B cell (primary cell): ENCODE results near the gene PRKCH. TPM values are rescaled to one million over a fixed set of nuclear protein-coding genes. Genes with fewer than 3 reads are reported as not detected.

Experiments used
- ATAC-seq: fragments of 200-7000 bp; cut with Tn5 transposase; one replicate; pipeline ENCODE4 v1.10.0; 2021; ENCODE audit warnings: low read depth, mild to moderate bottlenecking, moderate number of reproducible peaks, moderate library complexity
- CTCF ChIA-PET: fragments of 350-600 bp; sonication (Branson Sonifier 250); formaldehyde crosslinking; loops from one replicate; lab custom pipeline; 2021; ENCODE audit warnings: antibody characterized with exemption, inconsistent platforms; lab: Charles Lee
- POLR2A ChIA-PET: fragments of 350-600 bp; sonication (Branson Sonifier 250); formaldehyde crosslinking; loops from one replicate; lab custom pipeline; 2021; ENCODE audit warnings: antibody characterized with exemption; lab: Charles Lee
- DNase-seq: peaks from one replicate; pipeline ENCODE4 v3.0.0; 2013
- H2AFZ ChIP-seq: 2 replicates; pipeline ENCODE4 v1.6.1; 2012; ENCODE audit warnings: mild to moderate bottlenecking, low read depth, low read length; ENCODE audit not compliant: insufficient read depth, poor library complexity, severe bottlenecking
- H3K27ac ChIP-seq, 2 donors: 1 replicate in 1 of 2; 2 replicates in 1 of 2; pipeline ENCODE4 v1.5.1; 2012 to 2013; ENCODE audit warnings: low read length in 2 of 2, mild to moderate bottlenecking in 2 of 2, moderate library complexity in 1 of 2
- H3K27me3 ChIP-seq, 4 experiments: fragments of 200-600 bp in 1 of 4; sonication (generic) in 1 of 4; replicated peaks in 1 of 4; 1 replicate in 2 of 4; 2 replicates in 2 of 4; pipeline versions ENCODE4 v1.6.1 to v1.7.0; 2013 to 2016; ENCODE audit warnings: low read length in 3 of 4, mild to moderate bottlenecking in 2 of 4, mixed read lengths in 1 of 4, moderate library complexity in 1 of 4; ENCODE audit not compliant: insufficient read depth in 4 of 4, control insufficient read depth in 3 of 4; ENCODE audit errors: control extremely low read depth in 1 of 4
- H3K36me3 ChIP-seq, 2 experiments: replicated peaks in 1 of 2; 1 replicate in 1 of 2; 2 replicates in 1 of 2; pipeline versions ENCODE4 v1.6.1 to v1.7.1; 2013; ENCODE audit warnings: low read length in 1 of 2; ENCODE audit not compliant: insufficient read depth in 2 of 2, control insufficient read depth in 1 of 2; ENCODE audit errors: control extremely low read depth in 1 of 2, extremely low read depth in 1 of 2
- H3K4me1 ChIP-seq, 2 donors: fragments of 200-600 bp in 1 of 2; sonication (generic) in 1 of 2; 1 replicate in 1 of 2; 2 replicates in 1 of 2; pipeline versions ENCODE4 v1.5.1 to v1.6.1; 2013 to 2017; ENCODE audit warnings: low read length in 2 of 2; ENCODE audit not compliant: control insufficient read depth in 2 of 2, insufficient read depth in 2 of 2
- H3K4me2 ChIP-seq: replicated peaks from 2 replicates; pipeline ENCODE3; 2012; ENCODE audit warnings: mild to moderate bottlenecking, low read depth, low read length; ENCODE audit not compliant: poor library complexity, severe bottlenecking
- H3K4me3 ChIP-seq, 5 experiments: fragments of 200-600 bp in 1 of 5; sonication (generic) in 1 of 5; 1 replicate in 3 of 5; 2 replicates in 2 of 5; pipeline versions ENCODE4 v1.5.1 to v1.7.0; 2011 to 2016; ENCODE audit warnings: low read length in 4 of 5, mild to moderate bottlenecking in 4 of 5, low read depth in 2 of 5, control low read depth in 1 of 5, moderate library complexity in 1 of 5; ENCODE audit not compliant: insufficient read depth in 1 of 5; ENCODE audit errors: control extremely low read depth in 1 of 5, extremely low read depth in 1 of 5
- H3K79me2 ChIP-seq: fragments of 200-600 bp; sonication (generic); one replicate; pipeline ENCODE4 v1.6.0; 2016; ENCODE audit warnings: low read length; ENCODE audit not compliant: control insufficient read depth, insufficient read depth
- H3K9ac ChIP-seq: fragments of 200-600 bp; sonication (generic); 2 replicates; pipeline ENCODE4 v1.6.1; 2017; ENCODE audit warnings: mild to moderate bottlenecking, low read length, moderate library complexity
- H3K9me3 ChIP-seq, 3 donors: one replicate each; pipeline versions ENCODE4 v1.6.1 to v1.7.1; 2013; ENCODE audit warnings: low read length in 2 of 3; ENCODE audit not compliant: control insufficient read depth in 2 of 3, insufficient read depth in 1 of 3; ENCODE audit errors: control extremely low read depth in 1 of 3
- H4K20me1 ChIP-seq: 2 replicates; pipeline ENCODE4 v1.6.0; 2012; ENCODE audit warnings: mild to moderate bottlenecking, low read length; ENCODE audit not compliant: insufficient read depth, control insufficient read depth, poor library complexity, severe bottlenecking
- H3K27ac Mint-ChIP-seq: one replicate; pipeline ENCODE4 v1.8.0; 2021; ENCODE audit warnings: mixed read lengths
- H3K27me3 Mint-ChIP-seq: one replicate; pipeline ENCODE4 v1.8.0; 2021; ENCODE audit warnings: mixed read lengths
- H3K4me1 Mint-ChIP-seq: one replicate; pipeline ENCODE4 v1.8.0; 2021; ENCODE audit warnings: mixed read lengths
- H3K4me3 Mint-ChIP-seq: one replicate; pipeline ENCODE4 v1.8.0; 2021; ENCODE audit warnings: mixed read lengths
- H3K9me3 Mint-ChIP-seq: one replicate; pipeline ENCODE4 v1.8.0; 2022; ENCODE audit warnings: mixed read lengths; ENCODE audit not compliant: insufficient read depth
- EZH2 ChIP-seq: IDR thresholded peaks from 2 replicates; pipeline ENCODE4 v1.6.1; 2012; ENCODE audit warnings: borderline replicate concordance, low read depth, mild to moderate bottlenecking, moderate library complexity, low read length; ENCODE audit not compliant: insufficient read depth, poor library complexity, severe bottlenecking
- WGBS: methylation state at CpG from one replicate; pipeline ENCODE4 v1.1.5; 2013; ENCODE audit warnings: missing lambda C conversion rate; ENCODE audit not compliant: insufficient coverage; 5-methylcytosine and 5-hydroxymethylcytosine counted together
- intact Hi-C: fragments of 100-400 bp; cut with micrococcal nuclease; formaldehyde crosslinking; loops from one replicate; pipeline ENCODE4 v1.10.0; 2022
- polyA plus RNA-seq: library from polyadenylated mRNA; depleted of rRNA; stranded (reverse); fragments of >200 nt; gene quantifications from 2 replicates; pipeline ENCODE4 v1.2.3, GENCODE V29; 2012
- total RNA-seq, 2 donors: library from RNA; stranded (reverse); fragments of 120-200 nt in 1 of 2; gene quantifications; 1 replicate in 1 of 2; 2 replicates in 1 of 2; pipeline versions ENCODE4 v1.2.3 to v1.2.4, GENCODE V29; 2013 to 2022
- TF ChIP-seq, protein P1 (sequence below): fragments of 200-600 bp; IDR thresholded peaks from one replicate; pipeline ENCODE4 v1.8.0; 2022; ENCODE audit warnings: antibody characterized with exemption, mild to moderate bottlenecking

PRKCH gene
- total and polyA plus RNA-seq, 2 donors (not counting 1 experiment from before 2014, with no cell fraction given) = 2.0 to 5.0 TPM

GRCh38 chr14:61598980-61599379 lies 277.6 kb downstream of the PRKCH start:
- Histone ChIP-seq H3K36me3 (no peaks in the 10 kb centered on the region), H3K9me3 (no peaks in the 10 kb centered on the region), H3K4me2 (peak overlapping the region; percentile 50), H3K4me3 (no peak overlapping the region), H3K9ac (no peak overlapping the region), H2AFZ (peak overlapping the region; percentile 41), H3K27me3 (no peaks in the 10 kb centered on the region), H4K20me1 (no peaks in the 10 kb centered on the region), H3K27ac (peak overlapping the region in 1 of 2 donors; percentile 20), H3K4me1 (peaks cover 22 to 25% of the 10 kb centered on the region in 2 donors), H3K79me2 (no peaks in the 10 kb centered on the region)
- peak overlapping the region; percentile 21 for H3K4me3 Mint-ChIP-seq
- H3K4me1 Mint-ChIP-seq = peaks cover 38% of the 10 kb centered on the region
- intact Hi-C loops = no loop called here
- H3K27ac Mint-ChIP-seq = peak overlapping the region; percentile 55
- POLR2A ChIA-PET = interaction anchor here (0.6 to 0.9 kb wide), 2 partner anchors 96 to 254 kb away, joined by 4 to 6 read pairs; no protein-coding TSS in a partner anchor
- ATAC-seq (peak; percentile 28), DNase-seq (peak; percentile 20)
- no CpG with 5 or more reads among the region's 1 CpG for WGBS
- no peaks in the 10 kb centered on the region for H3K9me3 Mint-ChIP-seq
- CTCF ChIA-PET = interaction anchor here (0.6 to 1.2 kb wide), 5 partner anchors 10 to 133 kb away, joined by 3 to 4 read pairs (median 3); no protein-coding TSS in a partner anchor
- no peaks in the 10 kb centered on the region for H3K27me3 Mint-ChIP-seq
- TF ChIP-seq, protein P1, sequence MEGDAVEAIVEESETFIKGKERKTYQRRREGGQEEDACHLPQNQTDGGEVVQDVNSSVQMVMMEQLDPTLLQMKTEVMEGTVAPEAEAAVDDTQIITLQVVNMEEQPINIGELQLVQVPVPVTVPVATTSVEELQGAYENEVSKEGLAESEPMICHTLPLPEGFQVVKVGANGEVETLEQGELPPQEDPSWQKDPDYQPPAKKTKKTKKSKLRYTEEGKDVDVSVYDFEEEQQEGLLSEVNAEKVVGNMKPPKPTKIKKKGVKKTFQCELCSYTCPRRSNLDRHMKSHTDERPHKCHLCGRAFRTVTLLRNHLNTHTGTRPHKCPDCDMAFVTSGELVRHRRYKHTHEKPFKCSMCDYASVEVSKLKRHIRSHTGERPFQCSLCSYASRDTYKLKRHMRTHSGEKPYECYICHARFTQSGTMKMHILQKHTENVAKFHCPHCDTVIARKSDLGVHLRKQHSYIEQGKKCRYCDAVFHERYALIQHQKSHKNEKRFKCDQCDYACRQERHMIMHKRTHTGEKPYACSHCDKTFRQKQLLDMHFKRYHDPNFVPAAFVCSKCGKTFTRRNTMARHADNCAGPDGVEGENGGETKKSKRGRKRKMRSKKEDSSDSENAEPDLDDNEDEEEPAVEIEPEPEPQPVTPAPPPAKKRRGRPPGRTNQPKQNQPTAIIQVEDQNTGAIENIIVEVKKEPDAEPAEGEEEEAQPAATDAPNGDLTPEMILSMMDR = no peak

- Histone ChIP-seq H3K9ac (no peak overlapping the region), H4K20me1 (no peaks in the 10 kb centered on the region), H2AFZ (no peak overlapping the region), H3K4me1 (peaks cover 22 to 25% of the 10 kb centered on the region in 2 donors), H3K36me3 (no peaks in the 10 kb centered on the region), H3K9me3 (no peaks in the 10 kb centered on the region), H3K27me3 (no peaks in the 10 kb centered on the region), H3K27ac (no peak overlapping the region), H3K79me2 (no peaks in the 10 kb centered on the region), H3K4me2 (no peak overlapping the region), H3K4me3 (no peak overlapping the region)
- intact Hi-C loops = no loop called here
- no CpG with 5 or more reads among the region's 1 CpG for WGBS
- no peaks in the 10 kb centered on the region for H3K27me3 Mint-ChIP-seq
- no peak overlapping the region for H3K4me3 Mint-ChIP-seq
- ATAC-seq (no peak), DNase-seq (no peak)
- ChIA-PET CTCF (no interaction called here), POLR2A (interaction anchor here (0.7 kb wide), 1 partner anchor 31 kb away, joined by 3 read pairs; no protein-coding TSS in a partner anchor)
- H3K4me1 Mint-ChIP-seq = peaks cover 30% of the 10 kb centered on the region
- TF ChIP-seq, protein P1 = no peak
- no peak for TF ChIP-seq EZH2
- no peak overlapping the region for H3K27ac Mint-ChIP-seq
- H3K9me3 Mint-ChIP-seq = no peaks in the 10 kb centered on the region
These were observed 278.6 kb downstream of the PRKCH start for GRCh38 chr14:61599942-61600341.

Other genes with a start within 250 kb of the PRKCH start
- 0.20 and 0.44 TPM in 2 replicates for gene TMEM30B, start 40.2 kb upstream of the PRKCH start, total RNA-seq
- gene TMEM30B, start 40.2 kb upstream of the PRKCH start, polyA plus RNA-seq = 0.09 and 0.19 TPM in 2 replicates